HEK293 (cell line): ENCODE measurements around the gene PPP2CA.
"Not testable (repeated sequence)": the region's sequence is repeated elsewhere in the genome, so short reads cannot be mapped to it uniquely, and the experiment has no call there.

Experiments
- CTCF ChIA-PET: fragments of 350-600 bp; formaldehyde crosslinking; extraction: SDS; loops from one replicate; lab custom pipeline; 2021; ENCODE audit warnings: antibody characterized with exemption; lab: Yijun Ruan, JAX
- POLR2A ChIA-PET: fragments of 300-600 bp; formaldehyde crosslinking; extraction: SDS; loops from one replicate; lab custom pipeline; 2020; ENCODE audit warnings: antibody characterized with exemption, inconsistent platforms; lab: Yijun Ruan, JAX
- H3K27ac ChIP-seq: fragments of 200-500 bp; sonication (Bioruptor generic); 2 replicates; pipeline ENCODE4 v1.5.1; 2014; ENCODE audit warnings: low read depth, low read length, control low read depth, inconsistent platforms; ENCODE audit errors: extremely low read depth
- H3K36me3 ChIP-seq, 2 experiments: fragments of 200-500 bp in 1 of 2; sonication (Bioruptor generic) in 1 of 2; 1 replicate in 1 of 2; 2 replicates in 1 of 2; pipeline ENCODE4 v1.5.1; 2014 to 2017; ENCODE audit warnings: inconsistent platforms in 2 of 2, low read length in 2 of 2; ENCODE audit not compliant: control insufficient read depth in 2 of 2, insufficient read depth in 1 of 2
- H3K4me1 ChIP-seq: fragments of 200-500 bp; sonication (Bioruptor generic); 2 replicates; pipeline ENCODE4 v1.5.1; 2014; ENCODE audit warnings: mild to moderate bottlenecking, low read length, inconsistent platforms; ENCODE audit not compliant: control insufficient read depth, insufficient read depth
- H3K4me3 ChIP-seq: 2 replicates; pipeline ENCODE4 v1.5.1; 2011; ENCODE audit warnings: low read depth, mild to moderate bottlenecking, control low read depth, low read length, moderate library complexity
- H3K9me3 ChIP-seq: fragments of 200-500 bp; sonication (Bioruptor generic); 2 replicates; pipeline ENCODE4 v1.5.1; 2014; ENCODE audit warnings: low read depth, low read length, inconsistent platforms; ENCODE audit not compliant: control insufficient read depth, insufficient read depth
- FEZF1 ChIP-seq: fragments of 450-650 bp; formaldehyde crosslinking; IDR thresholded peaks from 2 replicates; pipeline ENCODE4 v1.5.1; 2016; ENCODE audit warnings: missing biosample characterization, missing genetic modification characterization
- GLIS2 ChIP-seq: fragments of 450-650 bp; formaldehyde crosslinking; IDR thresholded peaks from 2 replicates; pipeline ENCODE4 v1.5.1; 2016; ENCODE audit warnings: missing biosample characterization, missing genetic modification characterization
- HIC1 ChIP-seq: fragments of 450-650 bp; formaldehyde crosslinking; IDR thresholded peaks from 2 replicates; pipeline ENCODE4 v1.5.1; 2016; ENCODE audit warnings: missing biosample characterization, missing genetic modification characterization
- HOXD13 ChIP-seq: sonication (generic); formaldehyde crosslinking; IDR thresholded peaks from 2 replicates; pipeline ENCODE4 v1.8.0; 2022; ENCODE audit warnings: missing genetic modification reagents, borderline replicate concordance
- IKZF3 ChIP-seq: fragments of 450-650 bp; IDR thresholded peaks from 2 replicates; pipeline ENCODE4 v1.5.0; 2018; ENCODE audit warnings: missing biosample characterization, mild to moderate bottlenecking, missing genetic modification characterization, moderate library complexity
- PRDM1 ChIP-seq: fragments of 450-650 bp; formaldehyde crosslinking; IDR thresholded peaks from 2 replicates; pipeline ENCODE4; 2016; ENCODE audit warnings: missing biosample characterization, missing genetic modification characterization
- SALL2 ChIP-seq: fragments of 450-650 bp; formaldehyde crosslinking; IDR thresholded peaks from 2 replicates; pipeline ENCODE4 v1.5.0; 2017; ENCODE audit warnings: missing biosample characterization, mild to moderate bottlenecking, missing genetic modification characterization, borderline replicate concordance
- ZFP37 ChIP-seq: fragments of 450-650 bp; formaldehyde crosslinking; IDR thresholded peaks from 2 replicates; pipeline ENCODE4 v1.5.1; 2016; ENCODE audit warnings: missing biosample characterization, missing genetic modification characterization
- ZNF266 ChIP-seq: fragments of 450-650 bp; formaldehyde crosslinking; IDR thresholded peaks from 2 replicates; pipeline ENCODE4 v1.5.1; 2016; ENCODE audit warnings: missing biosample characterization, missing genetic modification characterization, low read depth
- ZNF600 ChIP-seq: fragments of 450-650 bp; formaldehyde crosslinking; IDR thresholded peaks from 2 replicates; pipeline ENCODE4 v1.5.1; 2016; ENCODE audit warnings: missing biosample characterization, missing genetic modification characterization
- ZNF626 ChIP-seq: fragments of 450-650 bp; sonication (Bioruptor Pico); formaldehyde crosslinking; IDR thresholded peaks from 2 replicates; pipeline ENCODE4 v1.5.1; 2018; ENCODE audit warnings: missing biosample characterization, missing genetic modification characterization, inconsistent platforms
- ZNF629 ChIP-seq: fragments of 450-650 bp; formaldehyde crosslinking; IDR thresholded peaks from 2 replicates; pipeline ENCODE4 v1.5.1; 2017; ENCODE audit warnings: missing biosample characterization, missing genetic modification characterization
- ZNF639 ChIP-seq: fragments of 450-650 bp; formaldehyde crosslinking; IDR thresholded peaks from 2 replicates; pipeline ENCODE4 v1.5.1; 2016; ENCODE audit warnings: missing biosample characterization, missing genetic modification characterization
- ZNF776 ChIP-seq: fragments of 450-650 bp; formaldehyde crosslinking; IDR thresholded peaks from 2 replicates; pipeline ENCODE4 v1.5.0; 2017; ENCODE audit warnings: missing biosample characterization, missing genetic modification characterization, borderline replicate concordance
- ZNF830 ChIP-seq: fragments of 450-650 bp; IDR thresholded peaks from 2 replicates; pipeline ENCODE4 v1.5.0; 2018; ENCODE audit warnings: missing biosample characterization, missing genetic modification characterization, low read depth, mild to moderate bottlenecking, moderate library complexity
- ZSCAN23 ChIP-seq: fragments of 450-650 bp; formaldehyde crosslinking; IDR thresholded peaks from 2 replicates; pipeline ENCODE4 v1.5.1; 2016; ENCODE audit warnings: missing biosample characterization, missing genetic modification characterization

The PPP2CA gene

GRCh38 chr5:134153241-134153640 lies 72.6 kb downstream of the PPP2CA start:
- peaks cover 6% of the 10 kb centered on the region; the same call in 1 of the 2 replicates for H3K4me1 ChIP-seq
- TF ChIP-seq ZNF600 (tag by site-specific recombination) = no peak
- no peak for TF ChIP-seq HOXD13 (CRISPR knock-in tag)
- TF ChIP-seq ZNF629 (tag by site-specific recombination) = no peak
- TF ChIP-seq ZNF266 (tag by site-specific recombination) = no peak
- H3K9me3 ChIP-seq = no peaks in the 10 kb centered on the region
- CTCF ChIA-PET = interaction anchor here (0.6 to 3.0 kb wide), 10 partner anchors 8 to 962 kb away, joined by 3 to 24 read pairs (median 4); no protein-coding TSS in a partner anchor
- POLR2A ChIA-PET = interaction anchor here (0.7 to 1.1 kb wide), 2 partner anchors 21 to 24 kb away, joined by 4 to 5 read pairs; partner anchors contain the start of gene SKP1
- no peak overlapping the region for H3K27ac ChIP-seq
- peaks cover 44 to 89% of the 10 kb centered on the region in 2 experiments for H3K36me3 ChIP-seq
- H3K4me3 ChIP-seq = no peak overlapping the region

GRCh38 chr5:134152173-134152832 lies 73.6 kb downstream of the PPP2CA start:
- not testable (repeated sequence) for H3K4me3 ChIP-seq, H3K9me3 ChIP-seq, H3K4me1 ChIP-seq, H3K27ac ChIP-seq
- POLR2A ChIA-PET = interaction anchor here (0.8 kb wide), 1 partner anchor 12 kb away, joined by 3 read pairs; no protein-coding TSS in a partner anchor
- CTCF ChIA-PET = interaction anchor here (0.5 to 3.0 kb wide), 7 partner anchors 9 to 435 kb away, joined by 3 to 24 read pairs (median 4); no protein-coding TSS in a partner anchor
- peaks cover 37 to 89% of the 10 kb centered on the region in 2 experiments for H3K36me3 ChIP-seq

- H3K27ac ChIP-seq = no peak overlapping the region
- peaks cover 9% of the 10 kb centered on the region; the same call in 1 of the 2 replicates for H3K4me1 ChIP-seq
- CTCF ChIA-PET = interaction anchor here (0.5 to 1.0 kb wide), 2 partner anchors 50 to 92 kb away, joined by 3 read pairs; no protein-coding TSS in a partner anchor
- TF ChIP-seq HOXD13 (CRISPR knock-in tag) (no peak), GLIS2 (tag by site-specific recombination) (no peak), ZNF776 (no peak), ZSCAN23 (no peak), SALL2 (tag by site-specific recombination) (no peak), HIC1 (no peak), ZNF626 (no peak), PRDM1 (tag by site-specific recombination) (no peak), ZNF639 (tag by site-specific recombination) (no peak), FEZF1 (no peak), ZFP37 (tag by site-specific recombination) (no peak), IKZF3 (tag by site-specific recombination) (no peak), ZNF830 (tag by site-specific recombination) (no peak)
- TF ChIP-seq, all 188 proteins: peak for 0
- Histone ChIP-seq H3K9me3 (no peaks in the 10 kb centered on the region), H3K4me3 (no peak overlapping the region), H3K36me3 (peaks cover 37 to 92% of the 10 kb centered on the region in 2 experiments)
- POLR2A ChIA-PET = no interaction called here
These were observed 74.2 kb downstream of the PPP2CA start for GRCh38 chr5:134151723-134152122.
